ENCODE results near the gene PLA2G1B.

- TF ChIP-seq CTCF (IDR thresholded peaks at IDR 0.05) (no peak), POLR2AphosphoS5 (IDR thresholded peaks at IDR 0.05; ENCODE audit: insufficient read depth in 1 of 2, low read depth in 1 of 2) (no peak)
These were observed 50.8 kb downstream of the PLA2G1B start for GRCh38 chr12:120276734-120277133.
